ENCODE measurements around the gene NT5DC4.

The NT5DC4 gene

GRCh38 chr2:112724591-112725525 lies 4.0 kb downstream of the NT5DC4 start:
- peak; percentile 59 for DNase-seq

- no peak for DNase-seq
These were observed 5.0 kb downstream of the NT5DC4 start for GRCh38 chr2:112725545-112726457.

GRCh38 chr2:112726487-112727190 lies 5.8 kb downstream of the NT5DC4 start:
- DNase-seq = peak; percentile 95

GRCh38 chr2:112727276-112728028 lies 6.6 kb downstream of the NT5DC4 start:
- DNase-seq = no peak

- DNase-seq = peak; percentile 85
These were observed 7.2 kb downstream of the NT5DC4 start for GRCh38 chr2:112728029-112728362.

GRCh38 chr2:112728378-112729175 lies 7.8 kb downstream of the NT5DC4 start:
- DNase-seq = peak; percentile 77

- DNase-seq = no peak
These were observed 9.4 kb downstream of the NT5DC4 start for GRCh38 chr2:112730216-112730615.

- no peak for DNase-seq
These were observed 10.0 kb downstream of the NT5DC4 start for GRCh38 chr2:112730791-112731190.

- no peak for DNase-seq
These were observed 10.7 kb downstream of the NT5DC4 start for GRCh38 chr2:112731479-112731878.

GRCh38 chr2:112733456-112733855 lies 12.6 kb downstream of the NT5DC4 start:
- DNase-seq = no peak

- DNase-seq = no peak
These were observed 13.1 kb downstream of the NT5DC4 start for GRCh38 chr2:112733871-112734270.

- no peak for DNase-seq
These were observed 16.9 kb downstream of the NT5DC4 start for GRCh38 chr2:112737542-112738232.

GRCh38 chr2:112740527-112740926 lies 19.7 kb downstream of the NT5DC4 start:
- DNase-seq = no peak

GRCh38 chr2:112749755-112750559 lies 29.1 kb downstream of the NT5DC4 start:
- peak; percentile 80 for DNase-seq

GRCh38 chr2:112750560-112750843 lies 29.7 kb downstream of the NT5DC4 start:
- DNase-seq = no peak

- no peak for DNase-seq
These were observed 30.8 kb downstream of the NT5DC4 start for GRCh38 chr2:112751451-112752197.

GRCh38 chr2:112752667-112753066 lies 31.8 kb downstream of the NT5DC4 start:
- DNase-seq = no peak

- no peak for DNase-seq
These were observed 33.7 kb downstream of the NT5DC4 start for GRCh38 chr2:112754564-112754963.

GRCh38 chr2:112755444-112755843 lies 34.6 kb downstream of the NT5DC4 start:
- DNase-seq = no peak

Measured in hematopoietic multipotent progenitor cell treated with erythropoietin and hydrocortisone succinate and interleukin-3 and kit ligand, for 8 days (in vitro differentiated cells).